OCI-LY3 (cell line): Measurements from ENCODE around the gene UBA6.

Source experiments
- H2AFZ ChIP-seq: fragments of 200-600, 300-600 bp; shearing (Covaris generic); 2 replicates; pipeline ENCODE4 v1.6.0; 2014; ENCODE audit warnings: antibody characterized with exemption, low read depth, low read length
- H3K27ac ChIP-seq: fragments of 200-600, 300-600 bp; sonication (generic); 2 replicates; pipeline ENCODE4 v1.5.1; 2014; ENCODE audit warnings: mild to moderate bottlenecking, low read length, moderate library complexity, mixed read lengths
- H3K27me3 ChIP-seq: fragments of 200-600, 300-600 bp; sonication (generic); 2 replicates; pipeline ENCODE4 v1.6.1; 2014; ENCODE audit warnings: low read depth, low read length, mixed read lengths
- H3K36me3 ChIP-seq: fragments of 200-600, 300-600 bp; sonication (generic); replicated peaks from 2 replicates; pipeline ENCODE3; 2014; ENCODE audit warnings: low read depth, low read length, mixed read lengths
- H3K4me1 ChIP-seq: fragments of 300-600, 200-600 bp; sonication (generic); 2 replicates; pipeline ENCODE4 v1.6.1; 2014; ENCODE audit warnings: low read length, mixed read lengths
- H3K4me2 ChIP-seq: fragments of 200-600, 300-600 bp; sonication (generic); 2 replicates; pipeline ENCODE4 v1.6.1; 2014; ENCODE audit warnings: low read length, mixed read lengths
- H3K4me3 ChIP-seq: fragments of 300-600, 200-600 bp; sonication (generic); 2 replicates; pipeline ENCODE4 v1.5.1; 2014; ENCODE audit warnings: antibody characterized with exemption, mild to moderate bottlenecking, low read length, moderate library complexity
- H3K79me2 ChIP-seq: fragments of 300-600, 200-600 bp; shearing (Covaris generic); 2 replicates; pipeline ENCODE4 v1.6.1; 2014; ENCODE audit warnings: mild to moderate bottlenecking, low read length, mixed read lengths
- H3K9ac ChIP-seq: fragments of 300-600, 200-600 bp; shearing (Covaris generic); 2 replicates; pipeline ENCODE4 v1.6.0; 2014; ENCODE audit warnings: mild to moderate bottlenecking, low read length, moderate library complexity
- H3K9me3 ChIP-seq: fragments of 200-600, 300-600 bp; shearing (Covaris generic); 2 replicates; pipeline ENCODE4 v1.6.1; 2014; ENCODE audit warnings: low read length, mixed read lengths; ENCODE audit not compliant: insufficient read depth
- H4K20me1 ChIP-seq: fragments of 200-600, 300-600 bp; sonication (generic); 2 replicates; pipeline ENCODE4 v1.6.1; 2016; ENCODE audit warnings: low read length, mixed read lengths; ENCODE audit not compliant: insufficient read depth
- EZH2phosphoT487 ChIP-seq: fragments of 200-600 bp; shearing (Covaris generic); IDR thresholded peaks from 2 replicates; pipeline ENCODE4 v1.6.1; 2018; ENCODE audit warnings: antibody characterized with exemption, mixed run types, low read depth
- TF ChIP-seq, protein P1 (sequence below): fragments of 200-600, 300-600 bp; sonication (generic); IDR thresholded peaks from 2 replicates; pipeline ENCODE4 v1.5.1; 2014; ENCODE audit warnings: antibody characterized with exemption, low read length, low read depth

The UBA6 gene

GRCh38 chr4:67632492-67632891, 68.5 kb downstream of the UBA6 start:
- Histone ChIP-seq H3K27ac (no peak overlapping the region), H4K20me1 (no peaks in the 10 kb centered on the region), H3K27me3 (no peaks in the 10 kb centered on the region), H3K36me3 (peaks cover 44% of the 10 kb centered on the region), H3K79me2 (no peaks in the 10 kb centered on the region), H3K4me2 (no peak overlapping the region), H3K4me3 (no peak overlapping the region), H2AFZ (no peak overlapping the region), H3K4me1 (peaks cover 9% of the 10 kb centered on the region), H3K9ac (no peak overlapping the region), H3K9me3 (no peaks in the 10 kb centered on the region)
- TF ChIP-seq, protein P1, sequence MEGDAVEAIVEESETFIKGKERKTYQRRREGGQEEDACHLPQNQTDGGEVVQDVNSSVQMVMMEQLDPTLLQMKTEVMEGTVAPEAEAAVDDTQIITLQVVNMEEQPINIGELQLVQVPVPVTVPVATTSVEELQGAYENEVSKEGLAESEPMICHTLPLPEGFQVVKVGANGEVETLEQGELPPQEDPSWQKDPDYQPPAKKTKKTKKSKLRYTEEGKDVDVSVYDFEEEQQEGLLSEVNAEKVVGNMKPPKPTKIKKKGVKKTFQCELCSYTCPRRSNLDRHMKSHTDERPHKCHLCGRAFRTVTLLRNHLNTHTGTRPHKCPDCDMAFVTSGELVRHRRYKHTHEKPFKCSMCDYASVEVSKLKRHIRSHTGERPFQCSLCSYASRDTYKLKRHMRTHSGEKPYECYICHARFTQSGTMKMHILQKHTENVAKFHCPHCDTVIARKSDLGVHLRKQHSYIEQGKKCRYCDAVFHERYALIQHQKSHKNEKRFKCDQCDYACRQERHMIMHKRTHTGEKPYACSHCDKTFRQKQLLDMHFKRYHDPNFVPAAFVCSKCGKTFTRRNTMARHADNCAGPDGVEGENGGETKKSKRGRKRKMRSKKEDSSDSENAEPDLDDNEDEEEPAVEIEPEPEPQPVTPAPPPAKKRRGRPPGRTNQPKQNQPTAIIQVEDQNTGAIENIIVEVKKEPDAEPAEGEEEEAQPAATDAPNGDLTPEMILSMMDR, result no peak
- TF ChIP-seq EZH2phosphoT487, result no peak

DNA sequence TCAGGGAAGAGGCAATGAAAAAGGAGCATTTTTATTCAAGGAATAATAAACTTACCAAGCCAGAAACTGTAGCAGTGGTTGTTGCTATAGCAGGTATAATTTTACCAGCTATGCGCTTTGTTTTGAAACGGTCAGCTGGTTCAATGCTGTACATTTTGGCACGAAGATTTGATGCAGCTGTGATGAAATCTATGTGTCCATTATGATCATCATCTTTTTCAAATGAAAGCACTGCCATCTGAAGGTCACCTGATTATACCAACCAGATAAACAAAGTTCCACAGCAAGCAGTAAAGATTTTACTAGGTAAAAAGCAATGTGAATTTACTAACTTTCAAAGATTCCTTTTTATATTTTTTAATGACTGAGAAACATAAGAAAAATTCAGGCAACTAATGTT, 76.0 kb downstream of the UBA6 start:
- TF ChIP-seq EZH2phosphoT487, result no peak
- TF ChIP-seq, protein P1, result no peak
- Histone ChIP-seq H3K27me3 (no peaks in the 10 kb centered on the region), H3K9ac (no peak overlapping the region), H3K4me1 (no peaks in the 10 kb centered on the region), H3K4me3 (no peak overlapping the region), H3K79me2 (no peaks in the 10 kb centered on the region), H3K9me3 (no peaks in the 10 kb centered on the region), H3K4me2 (no peak overlapping the region), H4K20me1 (no peaks in the 10 kb centered on the region), H3K36me3 (peaks cover 34% of the 10 kb centered on the region), H3K27ac (no peak overlapping the region), H2AFZ (no peak overlapping the region)

DNA sequence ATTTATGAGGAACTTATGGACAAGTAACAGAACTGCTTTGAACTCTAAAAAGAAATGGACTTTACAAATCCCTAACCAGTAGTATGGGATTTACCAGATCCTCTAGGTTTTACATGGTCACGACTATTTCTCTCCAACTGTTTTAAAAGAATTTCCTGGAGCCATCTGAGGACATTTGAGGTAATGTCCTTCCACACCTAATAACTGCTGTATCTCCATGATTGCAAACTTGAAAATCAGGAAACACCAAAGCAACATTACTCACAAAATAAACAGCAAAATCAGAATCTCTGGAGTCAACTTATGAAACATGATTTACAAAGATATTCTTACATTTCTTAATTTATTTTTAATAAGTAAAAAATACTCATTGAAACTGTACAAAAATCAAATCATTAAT, 84.5 kb downstream of the UBA6 start:
- H2AFZ ChIP-seq, result no peak overlapping the region
- no peak overlapping the region for H3K27ac ChIP-seq
- H3K9ac ChIP-seq, result no peak overlapping the region
- no peaks in the 10 kb centered on the region for H3K79me2 ChIP-seq
- H3K9me3 ChIP-seq, result no peaks in the 10 kb centered on the region
- no peak for TF ChIP-seq EZH2phosphoT487
- TF ChIP-seq, protein P1, result no peak
- no peak overlapping the region for H3K4me2 ChIP-seq
- H3K4me3 ChIP-seq, result no peak overlapping the region
- H3K4me1 ChIP-seq, result no peaks in the 10 kb centered on the region
- no peaks in the 10 kb centered on the region for H4K20me1 ChIP-seq
- H3K27me3 ChIP-seq, result no peaks in the 10 kb centered on the region
- H3K36me3 ChIP-seq, result peaks cover 40% of the 10 kb centered on the region

DNA sequence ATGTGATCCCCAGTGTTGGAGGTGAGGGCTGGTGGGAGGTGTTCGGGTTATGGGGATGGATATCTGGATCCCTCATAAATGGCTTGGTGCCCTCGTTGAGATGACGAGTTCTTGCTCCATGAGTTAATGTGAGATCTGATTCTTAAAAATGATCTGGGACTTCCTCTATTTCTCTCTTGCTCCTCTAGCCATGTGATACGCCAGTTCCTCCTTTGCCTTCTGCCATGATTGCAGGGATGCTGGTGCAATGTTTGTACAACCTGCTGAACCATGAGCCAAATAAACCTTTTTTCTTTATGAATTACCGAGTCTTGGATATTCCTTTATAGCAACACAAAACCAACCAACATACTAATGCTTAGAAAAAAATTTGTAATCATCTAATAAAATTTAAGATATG, 85.8 kb downstream of the UBA6 start:
- Histone ChIP-seq H3K4me3 (no peak overlapping the region), H3K9me3 (no peaks in the 10 kb centered on the region), H3K27me3 (no peaks in the 10 kb centered on the region), H3K4me2 (no peak overlapping the region), H3K79me2 (no peaks in the 10 kb centered on the region), H2AFZ (no peak overlapping the region), H3K36me3 (peaks cover 34% of the 10 kb centered on the region), H3K27ac (no peak overlapping the region), H3K4me1 (no peaks in the 10 kb centered on the region), H3K9ac (no peak overlapping the region), H4K20me1 (no peaks in the 10 kb centered on the region)
- TF ChIP-seq, protein P1, result no peak
- no peak for TF ChIP-seq EZH2phosphoT487
